Measurements from ENCODE around the gene ZSCAN5A.
"Not testable (repeated sequence)": the region's sequence is repeated elsewhere in the genome, so short reads cannot be mapped to it uniquely, and the experiment has no call there.

The ZSCAN5A gene

GRCh38 chr19:56270676-56271075 lies 44.0 kb downstream of the ZSCAN5A start:
- DNase-seq = no peak

- no peak for DNase-seq
Observed at GRCh38 chr19:56269348-56269747, 45.3 kb downstream of the ZSCAN5A start.

- no peak for DNase-seq
Observed at GRCh38 chr19:56266051-56266450, 48.6 kb downstream of the ZSCAN5A start.

GRCh38 chr19:56263319-56263718 lies 51.3 kb downstream of the ZSCAN5A start:
- DNase-seq = no peak

GRCh38 chr19:56261932-56262331 lies 52.7 kb downstream of the ZSCAN5A start:
- DNase-seq = not testable (repeated sequence)

- DNase-seq = no peak
Observed at GRCh38 chr19:56261145-56261544, 53.5 kb downstream of the ZSCAN5A start.

- no peak for DNase-seq
Observed at GRCh38 chr19:56258272-56258671, 56.4 kb downstream of the ZSCAN5A start.

GRCh38 chr19:56253737-56254136 lies 60.9 kb downstream of the ZSCAN5A start:
- no peak for DNase-seq

GRCh38 chr19:56252699-56253422 lies 61.8 kb downstream of the ZSCAN5A start:
- DNase-seq = no peak

GRCh38 chr19:56248736-56249338 lies 65.8 kb downstream of the ZSCAN5A start:
- not testable (repeated sequence) for DNase-seq

- DNase-seq = not testable (repeated sequence)
Observed at GRCh38 chr19:56245764-56246163, 68.9 kb downstream of the ZSCAN5A start.

GRCh38 chr19:56245121-56245740 lies 69.4 kb downstream of the ZSCAN5A start:
- DNase-seq = no peak

GRCh38 chr19:56223481-56223880 lies 91.2 kb downstream of the ZSCAN5A start:
- no peak for DNase-seq

GRCh38 chr19:56222901-56223300 lies 91.7 kb downstream of the ZSCAN5A start:
- DNase-seq = no peak

GRCh38 chr19:56221851-56222250 lies 92.8 kb downstream of the ZSCAN5A start:
- DNase-seq = no peak

- not testable (repeated sequence) for DNase-seq
Observed at GRCh38 chr19:56221442-56221841, 93.2 kb downstream of the ZSCAN5A start.

GRCh38 chr19:56218961-56219360 lies 95.7 kb downstream of the ZSCAN5A start:
- no peak for DNase-seq

GRCh38 chr19:56217039-56217949 lies 97.3 kb downstream of the ZSCAN5A start:
- DNase-seq = no peak

- no peak for DNase-seq
Observed at GRCh38 chr19:56211718-56212117, 102.9 kb downstream of the ZSCAN5A start.

GRCh38 chr19:56210036-56210435 lies 104.6 kb downstream of the ZSCAN5A start:
- not testable (repeated sequence) for DNase-seq

GRCh38 chr19:56209091-56209490 lies 105.5 kb downstream of the ZSCAN5A start:
- no peak for DNase-seq

- DNase-seq = not testable (repeated sequence)
Observed at GRCh38 chr19:56207581-56207980, 107.1 kb downstream of the ZSCAN5A start.

GRCh38 chr19:56201973-56202372 lies 112.7 kb downstream of the ZSCAN5A start, which contains the start of gene ZSCAN5C:
TSS of gene ZSCAN5C (plus strand) at chr19:56202273. CDS start at chr19:56205914, 3,641 bp downstream.
- no peak for DNase-seq

Data from T1000 (cell line).